ENCODE measurements around the gene DNASE1L3.
"Not testable (repeated sequence)": the region's sequence is repeated elsewhere in the genome, so short reads cannot be mapped to it uniquely, and the experiment has no call there.

The DNASE1L3 gene

GRCh38 chr3:58242340-58242739 is 31.6 kb upstream of the DNASE1L3 start:
- H3K9me3 Mint-ChIP-seq: no peaks in the 10 kb centered on the region
- H3K4me1 Mint-ChIP-seq (ENCODE audit: low read depth in 2 of 2): peaks cover 13 to 30% of the 10 kb centered on the region in 2 donors
- H3K36me3 Mint-ChIP-seq (ENCODE audit: insufficient read depth): peaks cover 8% of the 10 kb centered on the region
- no peak overlapping the region for H3K27ac Mint-ChIP-seq
- DNase-seq (no peak), ATAC-seq (replicated peaks) (no peak)
- no peak overlapping the region for H3K4me3 Mint-ChIP-seq
- no peaks in the 10 kb centered on the region for H3K27me3 Mint-ChIP-seq

- ATAC-seq (replicated peaks) (no peak), DNase-seq (no peak)
- Mint-ChIP-seq H3K4me1 (ENCODE audit: low read depth in 2 of 2) (peaks cover 14 to 30% of the 10 kb centered on the region in 2 donors), H3K9me3 (no peaks in the 10 kb centered on the region), H3K27me3 (no peaks in the 10 kb centered on the region), H3K27ac (peak overlapping the region in 1 of 2 donors; percentile 61), H3K4me3 (no peak overlapping the region), H3K36me3 (ENCODE audit: insufficient read depth) (peaks cover 11% of the 10 kb centered on the region)
Measured at GRCh38 chr3:58241306-58242044, 30.7 kb upstream of the DNASE1L3 start.

GRCh38 chr3:58238830-58239229 is 28.1 kb upstream of the DNASE1L3 start:
- no peak for ATAC-seq (replicated peaks)
- no peak for DNase-seq
- H3K27me3 Mint-ChIP-seq: peaks cover 8% of the 10 kb centered on the region in 2 donors
- peaks cover 11% of the 10 kb centered on the region for H3K36me3 Mint-ChIP-seq (ENCODE audit: insufficient read depth)
- H3K4me3 Mint-ChIP-seq: peak overlapping the region; percentile 93 to 95
- peak overlapping the region in 1 of 2 donors; percentile 60 for H3K27ac Mint-ChIP-seq
- H3K4me1 Mint-ChIP-seq (ENCODE audit: low read depth in 2 of 2): peaks cover 17 to 30% of the 10 kb centered on the region in 2 donors
- no peaks in the 10 kb centered on the region for H3K9me3 Mint-ChIP-seq

- Mint-ChIP-seq H3K4me3 (peak overlapping the region; percentile 93 to 95), H3K4me1 (ENCODE audit: low read depth in 2 of 2) (peaks cover 17 to 26% of the 10 kb centered on the region in 2 donors), H3K36me3 (ENCODE audit: insufficient read depth) (peaks cover 11% of the 10 kb centered on the region), H3K27me3 (peaks cover 11 to 13% of the 10 kb centered on the region in 2 donors), H3K9me3 (no peaks in the 10 kb centered on the region), H3K27ac (peak overlapping the region; percentile 60 to 69)
- DNase-seq: peak in 2 of 3 experiments; percentile 18 to 20
- ATAC-seq (replicated peaks): peak; percentile 60
Measured at GRCh38 chr3:58237941-58238681, 27.3 kb upstream of the DNASE1L3 start.

GRCh38 chr3:58237238-58237940 is 26.6 kb upstream of the DNASE1L3 start, which contains the start of gene ABHD6:
TSS of gene ABHD6 (plus strand) at chr3:58237792. CDS start at chr3:58256587, 18,795 bp downstream.
- Mint-ChIP-seq H3K27me3 (peaks cover 12 to 13% of the 10 kb centered on the region in 2 donors), H3K4me1 (ENCODE audit: low read depth in 2 of 2) (peaks cover 17 to 25% of the 10 kb centered on the region in 2 donors), H3K36me3 (ENCODE audit: insufficient read depth) (peaks cover 11% of the 10 kb centered on the region), H3K4me3 (peak within 1 kb of the TSS; percentile 93 to 95), H3K27ac (peak within 1 kb of the TSS; percentile 60 to 69), H3K9me3 (no peaks in the 10 kb centered on the region)
- ATAC-seq (replicated peaks) (peak; percentile 84), DNase-seq (peak; percentile 83 to 91 (median 86))

- Mint-ChIP-seq H3K36me3 (ENCODE audit: insufficient read depth) (peaks cover 11% of the 10 kb centered on the region), H3K4me3 (peak overlapping the region; percentile 93 to 95), H3K4me1 (ENCODE audit: low read depth in 2 of 2) (peaks cover 14 to 21% of the 10 kb centered on the region in 2 donors), H3K9me3 (no peaks in the 10 kb centered on the region), H3K27me3 (peaks cover 17 to 18% of the 10 kb centered on the region in 2 donors), H3K27ac (peak overlapping the region; percentile 57 to 60)
- no peak for DNase-seq
- no peak for ATAC-seq (replicated peaks)
Measured at GRCh38 chr3:58236527-58237237, 25.9 kb upstream of the DNASE1L3 start.

- no peaks in the 10 kb centered on the region for H3K9me3 Mint-ChIP-seq
- peaks cover 8 to 14% of the 10 kb centered on the region in 2 donors for H3K4me1 Mint-ChIP-seq (ENCODE audit: low read depth in 2 of 2)
- peaks cover 13% of the 10 kb centered on the region for H3K36me3 Mint-ChIP-seq (ENCODE audit: insufficient read depth)
- no peak overlapping the region for H3K27ac Mint-ChIP-seq
- H3K27me3 Mint-ChIP-seq: peaks cover 23 to 25% of the 10 kb centered on the region in 2 donors
- no peak for DNase-seq
- H3K4me3 Mint-ChIP-seq: peak overlapping the region; percentile 93 to 95
- no peak for ATAC-seq (replicated peaks)
Measured at GRCh38 chr3:58235970-58236369, 25.2 kb upstream of the DNASE1L3 start.

- H3K36me3 Mint-ChIP-seq (ENCODE audit: insufficient read depth): peaks cover 13% of the 10 kb centered on the region
- ATAC-seq (replicated peaks): no peak
Measured at GRCh38 chr3:58234516-58234931, 23.8 kb upstream of the DNASE1L3 start.

GRCh38 chr3:58231666-58232065 is 20.9 kb upstream of the DNASE1L3 start:
- Mint-ChIP-seq H3K27me3 (peaks cover 23 to 38% of the 10 kb centered on the region in 2 donors), H3K4me1 (ENCODE audit: low read depth in 2 of 2) (peaks cover 0 to 4% of the 10 kb centered on the region in 2 donors), H3K36me3 (ENCODE audit: insufficient read depth) (peaks cover 2% of the 10 kb centered on the region), H3K9me3 (no peaks in the 10 kb centered on the region), H3K4me3 (no peak overlapping the region), H3K27ac (no peak overlapping the region)
- ATAC-seq (replicated peaks) (no peak), DNase-seq (no peak)

More at GRCh38 chr3:58234516-58234931, 23.8 kb upstream of the DNASE1L3 start:
- Mint-ChIP-seq H3K27ac (no peak overlapping the region), H3K4me3 (no peak overlapping the region), H3K9me3 (no peaks in the 10 kb centered on the region), H3K4me1 (ENCODE audit: low read depth in 2 of 2) (peaks cover 8 to 12% of the 10 kb centered on the region in 2 donors), H3K27me3 (peaks cover 23 to 38% of the 10 kb centered on the region in 2 donors)
- DNase-seq: no peak

- no peak overlapping the region for H3K27ac Mint-ChIP-seq
- no peaks in the 10 kb centered on the region for H3K9me3 Mint-ChIP-seq
- DNase-seq: no peak
- no peaks in the 10 kb centered on the region for H3K4me1 Mint-ChIP-seq (ENCODE audit: low read depth in 2 of 2)
- no peak for ATAC-seq (replicated peaks)
- H3K27me3 Mint-ChIP-seq: peaks cover 23 to 38% of the 10 kb centered on the region in 2 donors
- no peak overlapping the region for H3K4me3 Mint-ChIP-seq
- peaks cover 2% of the 10 kb centered on the region for H3K36me3 Mint-ChIP-seq (ENCODE audit: insufficient read depth)
Measured at GRCh38 chr3:58230876-58231552, 20.2 kb upstream of the DNASE1L3 start.

- not testable (repeated sequence) for H3K4me1 Mint-ChIP-seq (ENCODE audit: low read depth in 2 of 2); ATAC-seq (replicated peaks); H3K4me3 Mint-ChIP-seq; H3K9me3 Mint-ChIP-seq; DNase-seq; H3K36me3 Mint-ChIP-seq (ENCODE audit: insufficient read depth); H3K27ac Mint-ChIP-seq
- H3K27me3 Mint-ChIP-seq: peaks cover 9 to 28% of the 10 kb centered on the region in 2 donors
Measured at GRCh38 chr3:58227933-58228332, 17.2 kb upstream of the DNASE1L3 start.

- DNase-seq (no peak), ATAC-seq (replicated peaks) (no peak)
- Mint-ChIP-seq H3K27me3 (no peaks in the 10 kb centered on the region), H3K36me3 (ENCODE audit: insufficient read depth) (no peaks in the 10 kb centered on the region), H3K4me3 (no peak overlapping the region), H3K9me3 (no peaks in the 10 kb centered on the region), H3K4me1 (ENCODE audit: low read depth in 2 of 2) (peaks cover 0 to 6% of the 10 kb centered on the region in 2 donors), H3K27ac (no peak overlapping the region)
Measured at GRCh38 chr3:58223855-58224254, 13.1 kb upstream of the DNASE1L3 start.
